ENCODE measurements around the gene VKORC1.

DNA sequence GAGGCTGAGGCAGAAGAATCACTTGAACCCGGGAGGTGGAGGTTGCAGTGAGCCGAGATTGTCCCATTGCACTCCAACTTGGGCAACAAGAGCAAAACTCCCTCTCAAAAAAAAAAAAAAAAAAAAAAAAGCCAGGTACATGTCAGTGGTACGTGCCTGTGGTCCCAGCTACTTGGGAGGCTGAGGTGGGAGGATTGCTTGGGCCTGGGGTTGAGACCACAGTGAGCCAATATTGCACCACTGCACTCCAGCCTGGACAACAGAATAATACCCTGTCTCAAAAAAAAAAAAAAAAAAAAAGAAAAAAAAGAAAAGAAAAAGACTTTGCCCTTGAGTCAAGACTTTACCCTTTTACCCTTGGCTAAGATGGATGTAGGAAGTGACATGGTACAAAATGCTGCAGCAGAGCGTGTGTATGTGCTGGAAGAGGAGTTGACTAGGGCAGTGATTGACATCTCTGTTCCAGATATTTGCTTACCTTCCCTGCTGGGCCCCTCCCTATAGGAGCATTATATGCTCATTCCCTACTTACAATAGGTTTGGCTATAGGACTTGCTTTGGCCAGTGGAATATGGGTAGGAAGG, 50.6 kb downstream of the VKORC1 start:
- no peak for TF ChIP-seq POLR2AphosphoS5 (IDR thresholded peaks at IDR 0.05; ENCODE audit: low read depth)
- TF ChIP-seq, protein P1, sequence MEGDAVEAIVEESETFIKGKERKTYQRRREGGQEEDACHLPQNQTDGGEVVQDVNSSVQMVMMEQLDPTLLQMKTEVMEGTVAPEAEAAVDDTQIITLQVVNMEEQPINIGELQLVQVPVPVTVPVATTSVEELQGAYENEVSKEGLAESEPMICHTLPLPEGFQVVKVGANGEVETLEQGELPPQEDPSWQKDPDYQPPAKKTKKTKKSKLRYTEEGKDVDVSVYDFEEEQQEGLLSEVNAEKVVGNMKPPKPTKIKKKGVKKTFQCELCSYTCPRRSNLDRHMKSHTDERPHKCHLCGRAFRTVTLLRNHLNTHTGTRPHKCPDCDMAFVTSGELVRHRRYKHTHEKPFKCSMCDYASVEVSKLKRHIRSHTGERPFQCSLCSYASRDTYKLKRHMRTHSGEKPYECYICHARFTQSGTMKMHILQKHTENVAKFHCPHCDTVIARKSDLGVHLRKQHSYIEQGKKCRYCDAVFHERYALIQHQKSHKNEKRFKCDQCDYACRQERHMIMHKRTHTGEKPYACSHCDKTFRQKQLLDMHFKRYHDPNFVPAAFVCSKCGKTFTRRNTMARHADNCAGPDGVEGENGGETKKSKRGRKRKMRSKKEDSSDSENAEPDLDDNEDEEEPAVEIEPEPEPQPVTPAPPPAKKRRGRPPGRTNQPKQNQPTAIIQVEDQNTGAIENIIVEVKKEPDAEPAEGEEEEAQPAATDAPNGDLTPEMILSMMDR (conservative IDR thresholded peaks at IDR 0.05; ENCODE audit: low read depth in 2 of 2) = no peak

Data from GM23338 (cell line).